Astrocyte (in vitro differentiated cells and primary cell): ENCODE measurements around the gene ST6GALNAC1. TPM values are rescaled to one million over a fixed set of nuclear protein-coding genes. Genes with fewer than 3 reads are reported as not detected.

Source experiments
- DNase-seq: peaks from one replicate; pipeline ENCODE4 v3.0.0-alpha.2; 2010; ENCODE audit warnings: low read depth
- FAIRE-seq: peaks from 2 replicates; lab custom pipeline; 2011; peaks lifted over from hg19 to GRCh38; lab: Jason Lieb, UNC
- H2AFZ ChIP-seq: 2 replicates; pipeline ENCODE4 v1.6.0; 2012; ENCODE audit warnings: low read depth, low read length, inconsistent platforms
- H3K27ac ChIP-seq: 2 replicates; pipeline ENCODE4 v1.5.1; 2011; ENCODE audit warnings: low read depth, low read length, inconsistent platforms
- H3K27me3 ChIP-seq: 2 replicates; pipeline ENCODE4 v1.6.0; 2011; ENCODE audit warnings: low read length, inconsistent platforms; ENCODE audit not compliant: insufficient read depth
- H3K36me3 ChIP-seq: 2 replicates; pipeline ENCODE4 v1.5.1; 2011; ENCODE audit warnings: low read length, inconsistent platforms; ENCODE audit not compliant: insufficient read depth
- H3K4me1 ChIP-seq: 2 replicates; pipeline ENCODE4 v1.5.1; 2011; ENCODE audit warnings: low read length, inconsistent platforms; ENCODE audit not compliant: insufficient read depth
- H3K4me2 ChIP-seq: 2 replicates; pipeline ENCODE4 v1.6.0; 2012; ENCODE audit warnings: low read length, inconsistent platforms
- H3K4me3 ChIP-seq: 2 replicates; pipeline ENCODE4 v1.5.1; 2011; ENCODE audit warnings: low read depth, mild to moderate bottlenecking, low read length, inconsistent platforms; ENCODE audit not compliant: insufficient read depth
- H3K79me2 ChIP-seq: 2 replicates; pipeline ENCODE4 v1.6.0; 2012; ENCODE audit warnings: mild to moderate bottlenecking, low read length, inconsistent platforms; ENCODE audit not compliant: insufficient read depth
- H3K9ac ChIP-seq: 2 replicates; pipeline ENCODE4 v1.6.0; 2012; ENCODE audit warnings: mild to moderate bottlenecking, low read length, inconsistent platforms
- H3K9me3 ChIP-seq: 2 replicates; pipeline ENCODE4 v1.5.1; 2012; ENCODE audit warnings: low read depth, mild to moderate bottlenecking, low read length, inconsistent platforms; ENCODE audit not compliant: insufficient read depth
- H4K20me1 ChIP-seq: 2 replicates; pipeline ENCODE4 v1.6.0; 2012; ENCODE audit warnings: low read length, inconsistent platforms; ENCODE audit not compliant: insufficient read depth
- H3K27ac Mint-ChIP-seq: one replicate; pipeline ENCODE4 v1.8.0; 2021; ENCODE audit warnings: mild to moderate bottlenecking, mixed read lengths; ENCODE audit not compliant: unreplicated experiment
- H3K27me3 Mint-ChIP-seq: one replicate; pipeline ENCODE4 v1.8.0; 2021; ENCODE audit warnings: low read depth, mixed read lengths; ENCODE audit not compliant: unreplicated experiment
- H3K36me3 Mint-ChIP-seq: one replicate; pipeline ENCODE4 v1.8.0; 2021; ENCODE audit warnings: low read depth, mixed read lengths; ENCODE audit not compliant: unreplicated experiment
- H3K4me1 Mint-ChIP-seq: one replicate; pipeline ENCODE4 v1.8.0; 2021; ENCODE audit warnings: low read depth, mixed read lengths; ENCODE audit not compliant: unreplicated experiment
- H3K4me3 Mint-ChIP-seq: one replicate; pipeline ENCODE4 v1.8.0; 2021; ENCODE audit warnings: mild to moderate bottlenecking, moderate library complexity, mixed read lengths; ENCODE audit not compliant: unreplicated experiment
- H3K9me3 Mint-ChIP-seq: one replicate; pipeline ENCODE4 v1.8.0; 2021; ENCODE audit warnings: mild to moderate bottlenecking, mixed read lengths; ENCODE audit not compliant: unreplicated experiment
- EZH2 ChIP-seq: IDR thresholded peaks from 2 replicates; pipeline ENCODE4 v1.6.1; 2012; ENCODE audit warnings: mild to moderate bottlenecking, low read length, inconsistent platforms; ENCODE audit not compliant: insufficient read depth
- total RNA-seq: library from RNA; stranded (reverse); gene quantifications from 2 replicates; pipeline ENCODE4 v1.2.1, GENCODE V29; 2021
- TF ChIP-seq, protein P1 (sequence below): IDR thresholded peaks from 2 replicates; pipeline ENCODE4 v1.5.1; 2011; ENCODE audit warnings: low read depth, mild to moderate bottlenecking, inconsistent platforms, low read length, moderate library complexity; ENCODE audit not compliant: insufficient read depth

Gene ST6GALNAC1
- total RNA-seq, 1 donor from 2014 or later = not detected

DNA sequence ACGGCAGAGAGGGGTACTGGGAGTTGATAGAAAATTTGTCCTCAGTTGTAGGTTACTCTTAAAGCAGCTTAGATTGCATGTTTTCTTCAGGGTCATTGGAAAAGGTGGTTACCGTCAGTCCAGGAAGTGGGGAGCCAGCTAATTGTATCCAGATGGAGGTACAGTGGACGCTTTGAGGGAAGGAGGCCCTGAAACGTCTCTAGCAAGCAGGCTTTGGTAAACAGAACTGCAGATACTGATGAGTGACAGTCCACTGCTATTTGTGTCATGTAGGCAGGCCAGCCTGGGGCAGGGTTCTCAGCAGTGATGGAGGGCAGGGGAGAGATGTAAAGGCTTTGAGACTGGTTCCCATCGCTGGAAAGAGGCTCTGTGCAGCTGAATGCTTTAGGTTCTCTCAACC is 30.2 kb upstream of the ST6GALNAC1 start:
- Histone ChIP-seq H3K4me2 (no peak overlapping the region), H3K4me3 (no peak overlapping the region), H3K9me3 (no peaks in the 10 kb centered on the region), H3K9ac (no peak overlapping the region), H4K20me1 (no peaks in the 10 kb centered on the region), H3K4me1 (peaks cover 14% of the 10 kb centered on the region), H3K27ac (no peak overlapping the region), H3K79me2 (no peaks in the 10 kb centered on the region), H3K27me3 (no peaks in the 10 kb centered on the region), H3K36me3 (no peaks in the 10 kb centered on the region), H2AFZ (no peak overlapping the region)
- Mint-ChIP-seq H3K4me3 (peak overlapping the region; percentile 14), H3K27me3 (no peaks in the 10 kb centered on the region), H3K27ac (no peak overlapping the region), H3K36me3 (peaks cover 8% of the 10 kb centered on the region), H3K9me3 (no peaks in the 10 kb centered on the region), H3K4me1 (peaks cover 13% of the 10 kb centered on the region)
- DNase-seq (no peak), FAIRE-seq (no peak)
- TF ChIP-seq, protein P1, sequence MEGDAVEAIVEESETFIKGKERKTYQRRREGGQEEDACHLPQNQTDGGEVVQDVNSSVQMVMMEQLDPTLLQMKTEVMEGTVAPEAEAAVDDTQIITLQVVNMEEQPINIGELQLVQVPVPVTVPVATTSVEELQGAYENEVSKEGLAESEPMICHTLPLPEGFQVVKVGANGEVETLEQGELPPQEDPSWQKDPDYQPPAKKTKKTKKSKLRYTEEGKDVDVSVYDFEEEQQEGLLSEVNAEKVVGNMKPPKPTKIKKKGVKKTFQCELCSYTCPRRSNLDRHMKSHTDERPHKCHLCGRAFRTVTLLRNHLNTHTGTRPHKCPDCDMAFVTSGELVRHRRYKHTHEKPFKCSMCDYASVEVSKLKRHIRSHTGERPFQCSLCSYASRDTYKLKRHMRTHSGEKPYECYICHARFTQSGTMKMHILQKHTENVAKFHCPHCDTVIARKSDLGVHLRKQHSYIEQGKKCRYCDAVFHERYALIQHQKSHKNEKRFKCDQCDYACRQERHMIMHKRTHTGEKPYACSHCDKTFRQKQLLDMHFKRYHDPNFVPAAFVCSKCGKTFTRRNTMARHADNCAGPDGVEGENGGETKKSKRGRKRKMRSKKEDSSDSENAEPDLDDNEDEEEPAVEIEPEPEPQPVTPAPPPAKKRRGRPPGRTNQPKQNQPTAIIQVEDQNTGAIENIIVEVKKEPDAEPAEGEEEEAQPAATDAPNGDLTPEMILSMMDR = no peak
- no peak for TF ChIP-seq EZH2

DNA sequence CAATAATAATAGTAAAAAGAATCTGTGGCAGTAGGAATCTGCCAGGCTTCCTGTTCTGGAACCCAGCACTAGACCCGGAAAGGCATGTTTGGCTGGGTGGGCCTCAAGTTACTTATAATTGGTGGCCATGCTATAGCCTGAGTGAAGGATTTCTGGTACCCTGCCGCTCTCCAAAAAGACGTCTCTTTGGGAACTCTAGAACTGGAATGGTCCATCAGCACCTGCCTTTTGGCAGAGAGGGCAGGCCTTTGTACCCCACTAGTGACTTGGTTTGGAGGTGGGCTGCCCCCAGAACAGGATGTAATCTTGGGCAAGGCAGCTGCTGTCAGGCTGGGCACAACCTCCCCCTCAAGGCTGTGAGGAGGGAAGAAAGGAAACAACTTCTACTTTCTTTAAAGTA is 29.3 kb upstream of the ST6GALNAC1 start:
- Mint-ChIP-seq H3K4me1 (peaks cover 13% of the 10 kb centered on the region), H3K4me3 (peak overlapping the region; percentile 91), H3K27me3 (no peaks in the 10 kb centered on the region), H3K27ac (no peak overlapping the region), H3K36me3 (peaks cover 8% of the 10 kb centered on the region), H3K9me3 (no peaks in the 10 kb centered on the region)
- no peaks in the 10 kb centered on the region for H3K27me3 ChIP-seq
- DNase-seq (no peak), FAIRE-seq (no peak)
- no peak overlapping the region for H2AFZ ChIP-seq
- H3K36me3 ChIP-seq = no peaks in the 10 kb centered on the region
- no peak overlapping the region for H3K4me2 ChIP-seq
- H4K20me1 ChIP-seq = no peaks in the 10 kb centered on the region
- H3K4me1 ChIP-seq = peaks cover 14% of the 10 kb centered on the region
- no peak for TF ChIP-seq EZH2
- TF ChIP-seq, protein P1 = no peak
- no peak overlapping the region for H3K9ac ChIP-seq
- H3K27ac ChIP-seq = peak overlapping the region; percentile 19
- H3K9me3 ChIP-seq = no peaks in the 10 kb centered on the region
- H3K4me3 ChIP-seq = no peak overlapping the region
- H3K79me2 ChIP-seq = no peaks in the 10 kb centered on the region

DNA sequence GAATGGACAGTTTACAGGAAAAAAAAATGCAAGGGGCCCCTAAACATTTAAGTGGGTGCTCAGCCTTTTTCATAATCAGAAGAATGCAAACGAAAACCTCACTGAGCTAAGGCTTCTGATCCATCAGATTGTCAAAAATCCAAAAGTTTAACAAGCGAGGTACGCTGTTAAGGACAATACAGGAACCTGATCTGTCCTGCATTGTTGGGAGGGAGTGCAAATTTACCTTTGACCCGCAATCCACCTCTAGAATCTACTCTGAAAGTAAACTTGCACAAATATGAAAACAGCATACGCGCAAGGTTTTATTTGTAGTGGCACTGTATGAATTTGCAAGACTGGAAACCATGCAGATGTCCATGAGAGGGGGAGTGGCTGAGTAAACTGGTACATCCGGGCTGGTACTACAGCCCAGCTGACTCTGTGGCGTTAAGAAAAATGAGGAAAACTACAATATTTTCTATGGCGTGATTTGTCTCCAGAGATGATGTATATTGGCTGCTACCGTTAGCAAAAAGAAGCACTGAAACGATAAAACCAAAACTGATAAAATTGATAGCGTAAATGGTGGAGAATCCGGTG is 28.8 kb upstream of the ST6GALNAC1 start:
- Mint-ChIP-seq H3K27ac (no peak overlapping the region), H3K4me1 (peaks cover 13% of the 10 kb centered on the region), H3K4me3 (peak overlapping the region; percentile 91), H3K9me3 (no peaks in the 10 kb centered on the region), H3K27me3 (no peaks in the 10 kb centered on the region), H3K36me3 (peaks cover 8% of the 10 kb centered on the region)
- TF ChIP-seq EZH2 = no peak
- peaks cover 14% of the 10 kb centered on the region for H3K4me1 ChIP-seq
- no peaks in the 10 kb centered on the region for H3K27me3 ChIP-seq
- peak overlapping the region; percentile 89 for H3K4me2 ChIP-seq
- peak overlapping the region; percentile 54 for H2AFZ ChIP-seq
- FAIRE-seq = no peak
- H4K20me1 ChIP-seq = no peaks in the 10 kb centered on the region
- no peaks in the 10 kb centered on the region for H3K36me3 ChIP-seq
- H3K27ac ChIP-seq = peak overlapping the region; percentile 51
- peak overlapping the region; percentile 81 for H3K4me3 ChIP-seq
- peak overlapping the region; percentile 83 for H3K9ac ChIP-seq
- DNase-seq = no peak
- no peaks in the 10 kb centered on the region for H3K79me2 ChIP-seq
- no peaks in the 10 kb centered on the region for H3K9me3 ChIP-seq
